GM21381 (cell line): ENCODE data around the gene PHGDH.

Experiments used
- ATAC-seq: cut with Tn5 transposase; IDR thresholded peaks from one replicate; pipeline ENCODE4 v1.9.1; 2021; ENCODE audit warnings: mild to moderate bottlenecking, moderate library complexity; ENCODE audit not compliant: unreplicated experiment

The PHGDH gene

DNA sequence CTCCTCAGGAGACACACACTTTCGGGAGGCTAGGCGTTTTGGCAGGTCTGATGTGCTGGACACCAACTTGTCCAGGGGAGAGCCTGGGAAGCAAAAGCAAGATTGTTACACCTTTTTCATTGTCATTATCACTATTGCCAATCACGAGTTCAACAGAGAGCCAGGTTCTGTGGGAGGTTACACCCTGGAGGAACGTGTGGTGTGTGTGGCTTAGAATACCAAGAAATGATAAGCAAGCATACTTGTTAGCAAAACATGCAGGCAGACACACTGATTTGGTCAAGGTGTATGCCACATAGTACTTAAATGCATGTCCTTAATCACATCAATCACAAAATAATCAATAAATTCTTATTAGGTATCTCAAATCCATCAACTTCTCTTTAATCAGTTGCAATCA is 40.9 kb downstream of the PHGDH start:
- ATAC-seq, result no peak

DNA sequence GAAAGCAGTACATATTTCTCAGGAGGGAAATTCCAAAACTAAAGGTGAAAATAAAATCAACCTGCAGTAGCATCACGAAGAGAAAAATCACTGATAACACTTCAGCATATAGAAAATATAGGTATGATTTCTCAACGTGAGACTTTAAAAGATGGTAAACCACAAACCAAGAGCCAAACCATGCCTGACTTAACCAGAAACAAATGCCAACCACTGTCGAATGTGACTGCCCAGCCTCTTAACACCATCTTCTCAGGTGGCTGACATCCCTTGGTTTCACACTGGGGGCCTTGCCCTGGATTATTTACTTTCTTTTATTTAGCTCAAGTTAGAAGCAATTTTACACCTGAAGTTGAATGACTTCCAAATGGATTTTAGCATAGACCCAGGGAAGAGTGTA is 46.9 kb downstream of the PHGDH start:
- no peak for ATAC-seq

- no peak for ATAC-seq
These were observed 50.7 kb downstream of the PHGDH start for GRCh38 chr1:119762409-119762808.

DNA sequence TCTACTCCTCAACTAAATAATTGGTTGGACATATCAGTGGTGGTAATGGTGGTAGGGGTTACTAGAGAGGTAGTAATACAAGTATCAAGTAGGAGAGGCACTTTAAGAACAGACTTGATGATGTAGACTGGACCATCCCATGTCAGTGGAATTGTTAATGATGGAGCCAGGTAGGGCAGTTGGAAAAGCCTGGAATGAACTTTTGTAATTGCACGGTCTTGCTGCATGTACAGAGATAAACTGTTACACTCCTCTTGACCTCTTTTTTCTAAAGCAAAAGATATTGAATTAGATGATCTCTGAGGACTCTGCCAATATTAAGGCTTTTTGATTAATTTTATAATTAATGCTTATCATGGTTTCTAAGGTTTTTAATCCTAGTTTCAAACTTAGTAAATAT is 51.2 kb downstream of the PHGDH start:
- no peak for ATAC-seq

DNA sequence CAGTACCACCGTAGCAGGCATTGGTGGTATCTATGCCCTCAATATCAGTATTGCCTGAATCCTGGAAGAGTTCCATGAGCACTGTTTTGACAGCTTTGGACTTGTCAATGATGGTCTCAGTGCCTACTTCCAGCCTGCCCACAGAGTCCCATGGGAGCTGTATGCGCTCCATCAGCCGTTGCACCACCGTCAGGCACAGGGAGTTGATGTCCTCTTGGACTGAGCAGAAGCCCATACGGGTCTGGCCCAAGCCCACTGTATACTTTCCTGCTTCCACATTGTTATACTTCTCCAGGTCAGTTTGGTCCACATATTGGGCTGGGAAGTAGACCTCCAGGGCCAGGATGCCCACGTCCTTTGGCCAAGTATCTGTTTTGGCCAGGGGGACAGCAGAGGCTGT is 52.5 kb downstream of the PHGDH start:
- ATAC-seq, result no peak

DNA sequence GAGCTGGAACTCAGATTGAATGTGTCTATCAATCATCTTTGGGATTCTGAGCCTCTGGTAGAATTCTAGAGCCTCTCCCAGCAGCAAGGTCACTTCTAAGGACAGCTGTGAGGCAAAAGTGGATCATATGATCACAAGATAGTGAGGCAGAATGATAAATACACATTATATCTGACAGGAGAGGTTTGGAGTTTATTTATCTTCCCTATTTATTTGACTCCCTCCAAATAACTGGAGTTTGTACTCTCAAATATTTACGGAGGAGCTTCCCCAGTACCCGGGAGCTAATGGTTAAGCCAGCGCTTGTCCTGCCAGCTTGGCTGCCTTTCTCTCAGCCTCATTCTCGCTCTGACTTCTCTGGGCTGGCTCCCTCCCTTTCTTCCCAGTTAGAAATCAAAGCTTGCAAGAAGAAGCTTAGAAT is 54.6 kb downstream of the PHGDH start:
- no peak for ATAC-seq

GRCh38 chr1:119767486-119767885 is 55.8 kb downstream of the PHGDH start:
- no peak for ATAC-seq

GRCh38 chr1:119768778-119769177 is 57.0 kb downstream of the PHGDH start, which contains the start of gene HMGCS2:
HMGCS2 (minus strand) TSS chr1:119768905; CDS start chr1:119768844, 61 bp downstream.
- ATAC-seq, result no peak

DNA sequence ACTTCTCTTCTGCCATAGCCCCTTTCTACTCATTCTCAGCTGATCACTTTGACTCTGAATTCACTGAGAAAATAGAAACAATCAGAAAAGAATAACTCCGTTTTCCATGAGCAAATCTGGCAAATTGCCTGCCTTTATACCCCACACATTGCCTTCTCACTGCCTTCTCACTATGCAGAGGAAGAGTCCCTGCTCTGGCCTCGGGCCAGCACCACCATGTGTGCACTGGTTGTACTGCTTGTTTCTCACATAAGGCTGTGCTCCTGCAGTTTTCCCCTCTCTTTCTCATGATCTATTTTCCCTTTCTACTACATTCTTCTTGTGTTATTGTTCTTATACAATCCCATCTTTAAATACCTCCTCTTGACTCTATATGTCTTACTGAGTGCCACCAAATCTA is 59.3 kb downstream of the PHGDH start:
- no peak for ATAC-seq

GRCh38 chr1:119771770-119772169 is 60.0 kb downstream of the PHGDH start:
- ATAC-seq, result no peak

GRCh38 chr1:119772298-119772697 is 60.6 kb downstream of the PHGDH start:
- no peak for ATAC-seq

DNA sequence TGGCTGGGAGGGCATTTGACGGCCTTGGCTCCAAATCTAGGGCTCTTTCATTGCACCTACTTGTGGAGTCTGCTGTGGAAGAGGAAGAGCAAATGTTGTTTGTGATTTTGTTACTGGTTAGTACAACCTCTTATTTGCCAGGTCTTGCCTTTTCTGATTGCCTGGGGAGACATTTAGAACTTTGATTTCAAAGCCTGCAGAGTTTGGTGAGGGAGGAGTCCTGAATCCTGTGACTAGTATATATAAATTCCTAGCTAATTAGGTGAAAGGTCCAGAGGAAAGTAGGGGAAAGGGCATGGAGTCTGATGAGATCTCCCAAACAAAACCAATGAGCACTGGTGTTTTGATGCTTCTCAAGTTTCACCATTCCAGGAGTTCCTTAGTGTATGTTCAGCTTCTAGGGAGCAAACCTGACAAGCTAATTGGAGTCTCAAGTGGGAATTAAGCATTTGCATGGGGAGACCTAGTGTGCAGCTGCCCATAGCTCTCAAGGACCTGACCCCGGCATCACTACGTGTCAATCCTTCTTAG is 62.0 kb downstream of the PHGDH start:
- no peak for ATAC-seq

GRCh38 chr1:119774746-119775490 is 63.2 kb downstream of the PHGDH start:
- ATAC-seq, result no peak

DNA sequence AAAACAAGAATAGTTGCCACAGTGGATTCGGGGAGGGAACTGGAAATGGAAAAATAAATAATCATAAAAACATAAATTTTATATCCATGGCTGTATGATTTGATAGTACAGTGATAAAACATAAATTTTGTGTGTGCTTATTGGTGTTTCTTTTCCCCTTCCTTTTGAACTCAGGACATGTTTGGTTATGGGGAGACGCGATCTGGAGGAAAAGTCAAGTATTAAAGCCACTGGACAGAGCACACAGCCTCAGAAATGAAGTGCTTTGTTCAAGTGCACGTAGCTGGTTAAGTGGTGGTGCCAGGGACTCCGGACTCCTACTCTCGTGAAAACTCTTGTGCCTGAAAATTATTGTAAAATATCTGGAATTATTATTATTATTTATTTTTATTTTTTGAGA is 66.6 kb downstream of the PHGDH start:
- no peak for ATAC-seq

DNA sequence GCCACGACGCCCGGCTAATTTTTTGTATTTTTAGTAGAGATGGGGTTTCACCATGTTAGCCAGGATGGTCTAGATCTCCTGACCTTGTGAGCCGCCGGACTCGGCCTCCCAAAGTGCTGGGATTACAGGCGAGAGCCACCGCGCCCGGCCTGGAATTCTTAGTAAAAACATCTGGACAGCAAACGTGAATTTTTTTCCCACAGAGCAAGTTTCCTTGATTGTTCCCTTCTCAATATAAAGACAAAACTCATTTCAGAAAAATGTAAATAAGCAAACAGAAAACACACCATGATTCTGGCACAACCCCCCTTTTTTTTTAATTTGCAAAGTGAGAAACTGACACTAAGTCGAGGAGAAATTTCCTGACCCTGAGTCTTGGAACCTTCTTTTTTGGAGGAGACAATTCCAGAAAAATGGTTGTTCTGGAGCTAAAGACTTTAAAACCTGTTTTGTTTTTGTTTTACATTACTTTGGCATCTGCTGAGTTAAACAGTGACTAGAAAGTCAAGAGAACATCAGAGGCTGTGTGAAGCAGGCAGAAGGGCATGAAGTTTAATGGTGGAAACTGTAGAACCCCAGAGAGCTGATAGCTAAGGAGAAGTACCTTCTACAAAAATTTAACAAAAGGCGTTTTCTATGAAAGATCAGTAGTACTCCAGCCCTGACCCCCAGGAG is 67.3 kb downstream of the PHGDH start:
- ATAC-seq, result no peak

DNA sequence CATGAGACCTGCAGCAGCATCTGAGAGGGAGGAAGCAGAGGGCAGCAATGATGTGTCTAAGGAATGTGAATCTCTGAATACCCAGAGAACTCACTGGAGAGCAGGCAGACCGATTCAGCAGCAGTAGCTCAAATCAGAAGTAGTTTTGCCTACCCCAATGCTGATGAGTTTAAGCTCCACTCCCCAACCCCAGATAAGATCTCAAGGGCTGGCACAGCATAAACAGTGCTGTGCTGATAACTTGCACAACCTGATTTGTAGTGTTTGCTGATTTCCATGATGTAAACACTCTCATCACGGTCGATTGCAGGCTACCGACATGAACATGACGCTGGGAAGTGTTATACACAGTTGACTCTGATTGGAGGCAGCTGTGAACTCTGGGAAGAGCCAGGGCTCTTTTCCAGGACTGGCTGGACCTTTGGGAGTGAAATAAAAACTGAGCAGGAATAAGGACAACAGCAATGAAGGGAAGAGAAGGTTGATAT is 68.2 kb downstream of the PHGDH start:
- no peak for ATAC-seq

GRCh38 chr1:119781434-119782210 is 69.9 kb downstream of the PHGDH start:
- no peak for ATAC-seq

- ATAC-seq, result no peak
These were observed 71.0 kb downstream of the PHGDH start for GRCh38 chr1:119782631-119783325.

GRCh38 chr1:119783354-119784185 is 71.8 kb downstream of the PHGDH start:
- no peak for ATAC-seq
